ENCODE data around the gene TNFRSF13B. TPM values are rescaled to one million over a fixed set of nuclear protein-coding genes. Genes with fewer than 3 reads are reported as not detected.

Gene TNFRSF13B
- total RNA-seq, 1 donor, result not detected

- H3K27ac ChIP-seq (ENCODE audit: low read depth, low read length), result no peak overlapping the region
- H3K9me3 ChIP-seq (ENCODE audit: low read depth, low read length), result peaks cover 14% of the 10 kb centered on the region
- no peak overlapping the region for H3K4me3 ChIP-seq (ENCODE audit: insufficient read depth, low read length)
- no peaks in the 10 kb centered on the region for H3K79me2 ChIP-seq (ENCODE audit: insufficient read depth, low read length)
- H4K20me1 ChIP-seq (ENCODE audit: insufficient read depth, low read length), result no peaks in the 10 kb centered on the region
- no peaks in the 10 kb centered on the region for H3K4me1 ChIP-seq (ENCODE audit: insufficient read depth, low read length)
- TF ChIP-seq CTCF (IDR thresholded peaks at IDR 0.05; ENCODE audit: extremely low read depth, low read depth, low read length), result no peak
- no peak overlapping the region for H2AFZ ChIP-seq (ENCODE audit: low read length)
- peaks cover 30% of the 10 kb centered on the region for H3K27me3 ChIP-seq (ENCODE audit: insufficient read depth, low read length)
- no peak for DNase-seq (ENCODE audit: insufficient read length, low spot score, missing footprints)
- H3K4me2 ChIP-seq (ENCODE audit: insufficient read depth, low read length), result no peak overlapping the region
- no peaks in the 10 kb centered on the region for H3K36me3 ChIP-seq (ENCODE audit: insufficient read depth, low read length)
Measured at GRCh38 chr17:16954521-16954920, 17.4 kb downstream of the TNFRSF13B start.

GRCh38 chr17:16953841-16954240 lies 18.1 kb downstream of the TNFRSF13B start:
- Histone ChIP-seq H3K9me3 (ENCODE audit: low read depth, low read length) (peaks cover 16% of the 10 kb centered on the region), H4K20me1 (ENCODE audit: insufficient read depth, low read length) (no peaks in the 10 kb centered on the region), H2AFZ (ENCODE audit: low read length) (no peak overlapping the region), H3K4me2 (ENCODE audit: insufficient read depth, low read length) (no peak overlapping the region), H3K27me3 (ENCODE audit: insufficient read depth, low read length) (peaks cover 30% of the 10 kb centered on the region), H3K4me1 (ENCODE audit: insufficient read depth, low read length) (no peaks in the 10 kb centered on the region), H3K27ac (ENCODE audit: low read depth, low read length) (no peak overlapping the region), H3K36me3 (ENCODE audit: insufficient read depth, low read length) (no peaks in the 10 kb centered on the region), H3K79me2 (ENCODE audit: insufficient read depth, low read length) (no peaks in the 10 kb centered on the region), H3K4me3 (ENCODE audit: insufficient read depth, low read length) (no peak overlapping the region)
- no peak for DNase-seq (ENCODE audit: insufficient read length, low spot score, missing footprints)
- TF ChIP-seq CTCF (IDR thresholded peaks at IDR 0.05; ENCODE audit: extremely low read depth, low read depth, low read length), result no peak

- Histone ChIP-seq H2AFZ (ENCODE audit: low read length) (no peak overlapping the region), H3K27me3 (ENCODE audit: insufficient read depth, low read length) (peaks cover 27% of the 10 kb centered on the region), H3K4me3 (ENCODE audit: insufficient read depth, low read length) (no peak overlapping the region), H3K36me3 (ENCODE audit: insufficient read depth, low read length) (no peaks in the 10 kb centered on the region), H4K20me1 (ENCODE audit: insufficient read depth, low read length) (no peaks in the 10 kb centered on the region), H3K9me3 (ENCODE audit: low read depth, low read length) (peaks cover 21% of the 10 kb centered on the region), H3K4me1 (ENCODE audit: insufficient read depth, low read length) (no peaks in the 10 kb centered on the region), H3K79me2 (ENCODE audit: insufficient read depth, low read length) (no peaks in the 10 kb centered on the region), H3K27ac (ENCODE audit: low read depth, low read length) (no peak overlapping the region), H3K4me2 (ENCODE audit: insufficient read depth, low read length) (no peak overlapping the region)
- no peak for TF ChIP-seq CTCF (IDR thresholded peaks at IDR 0.05; ENCODE audit: extremely low read depth, low read depth, low read length)
- DNase-seq (ENCODE audit: insufficient read length, low spot score, missing footprints), result no peak
Measured at GRCh38 chr17:16953347-16953746, 18.6 kb downstream of the TNFRSF13B start.

GRCh38 chr17:16952401-16952800 lies 19.5 kb downstream of the TNFRSF13B start:
- Histone ChIP-seq H3K4me3 (ENCODE audit: insufficient read depth, low read length) (no peak overlapping the region), H2AFZ (ENCODE audit: low read length) (no peak overlapping the region), H4K20me1 (ENCODE audit: insufficient read depth, low read length) (no peaks in the 10 kb centered on the region), H3K79me2 (ENCODE audit: insufficient read depth, low read length) (no peaks in the 10 kb centered on the region), H3K36me3 (ENCODE audit: insufficient read depth, low read length) (no peaks in the 10 kb centered on the region), H3K9me3 (ENCODE audit: low read depth, low read length) (peaks cover 22% of the 10 kb centered on the region), H3K4me2 (ENCODE audit: insufficient read depth, low read length) (no peak overlapping the region), H3K27me3 (ENCODE audit: insufficient read depth, low read length) (peaks cover 21% of the 10 kb centered on the region), H3K4me1 (ENCODE audit: insufficient read depth, low read length) (no peaks in the 10 kb centered on the region), H3K27ac (ENCODE audit: low read depth, low read length) (no peak overlapping the region)
- TF ChIP-seq CTCF (IDR thresholded peaks at IDR 0.05; ENCODE audit: extremely low read depth, low read depth, low read length), result no peak
- no peak for DNase-seq (ENCODE audit: insufficient read length, low spot score, missing footprints)

Data from osteoblast (primary cell).